ENCODE data around the gene ZBED4.

GRCh38 chr22:49807129-49807528, 46.5 kb upstream of the ZBED4 start:
- TF ChIP-seq CTCF (IDR thresholded peaks at IDR 0.05) (no peak), POLR2A (IDR thresholded peaks at IDR 0.05) (no peak)

Data from uterus (tissue), 2 donors.